Epithelial cell of proximal tubule (primary cell): ENCODE measurements around the gene ZBBX. TPM values are rescaled to one million over a fixed set of nuclear protein-coding genes. Genes with fewer than 3 reads are reported as not detected.
A peak's percentile ranks its signal among the peaks of the same experiment; 100 is the strongest.

ENCODE experiments used
- DNase-seq: peaks from one replicate; pipeline ENCODE4 v3.0.0-alpha.2; 2011; ENCODE audit warnings: low read depth
- H3K4me3 ChIP-seq: 2 replicates; pipeline ENCODE4 v1.5.1; 2011; ENCODE audit warnings: low read depth, mild to moderate bottlenecking, low read length
- total RNA-seq: library from RNA; depleted of rRNA; stranded (reverse); fragments of >200 nt; gene quantifications from 2 replicates; pipeline ENCODE4 v1.2.3, GENCODE V29; 2015
- TF ChIP-seq, protein P1 (sequence below): conservative IDR thresholded peaks from 2 replicates; pipeline ENCODE4 v1.5.1; 2012; ENCODE audit warnings: low read depth, mild to moderate bottlenecking, low read length

The ZBBX gene
- total RNA-seq, 1 donor from 2014 or later, result 0.06 TPM

DNA sequence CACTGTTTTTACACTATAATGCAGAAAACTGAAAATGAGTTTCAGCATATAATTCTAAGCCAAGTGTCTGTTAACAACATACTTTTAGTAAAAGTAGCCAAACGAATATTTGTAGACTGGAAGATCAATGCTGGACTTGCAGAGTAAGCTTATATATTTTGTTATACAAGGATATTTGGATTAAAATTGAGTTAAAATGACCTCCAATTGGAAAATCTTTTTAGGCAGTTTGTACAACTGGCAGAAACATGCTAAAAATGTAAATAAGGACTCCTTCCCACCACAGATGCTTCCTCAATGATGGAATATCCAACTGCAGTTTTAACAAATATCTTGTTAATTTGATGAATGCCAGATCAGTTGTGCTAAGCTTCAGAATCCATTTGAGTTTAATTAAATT lies 25.3 kb downstream of the ZBBX start:
- DNase-seq, result no peak
- TF ChIP-seq, protein P1, sequence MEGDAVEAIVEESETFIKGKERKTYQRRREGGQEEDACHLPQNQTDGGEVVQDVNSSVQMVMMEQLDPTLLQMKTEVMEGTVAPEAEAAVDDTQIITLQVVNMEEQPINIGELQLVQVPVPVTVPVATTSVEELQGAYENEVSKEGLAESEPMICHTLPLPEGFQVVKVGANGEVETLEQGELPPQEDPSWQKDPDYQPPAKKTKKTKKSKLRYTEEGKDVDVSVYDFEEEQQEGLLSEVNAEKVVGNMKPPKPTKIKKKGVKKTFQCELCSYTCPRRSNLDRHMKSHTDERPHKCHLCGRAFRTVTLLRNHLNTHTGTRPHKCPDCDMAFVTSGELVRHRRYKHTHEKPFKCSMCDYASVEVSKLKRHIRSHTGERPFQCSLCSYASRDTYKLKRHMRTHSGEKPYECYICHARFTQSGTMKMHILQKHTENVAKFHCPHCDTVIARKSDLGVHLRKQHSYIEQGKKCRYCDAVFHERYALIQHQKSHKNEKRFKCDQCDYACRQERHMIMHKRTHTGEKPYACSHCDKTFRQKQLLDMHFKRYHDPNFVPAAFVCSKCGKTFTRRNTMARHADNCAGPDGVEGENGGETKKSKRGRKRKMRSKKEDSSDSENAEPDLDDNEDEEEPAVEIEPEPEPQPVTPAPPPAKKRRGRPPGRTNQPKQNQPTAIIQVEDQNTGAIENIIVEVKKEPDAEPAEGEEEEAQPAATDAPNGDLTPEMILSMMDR, result no peak
- no peak overlapping the region for H3K4me3 ChIP-seq

GRCh38 chr3:167350245-167350862 lies 29.7 kb downstream of the ZBBX start:
- DNase-seq, result peak; percentile 1
- TF ChIP-seq, protein P1, result peak; percentile 78
- no peak overlapping the region for H3K4me3 ChIP-seq

DNA sequence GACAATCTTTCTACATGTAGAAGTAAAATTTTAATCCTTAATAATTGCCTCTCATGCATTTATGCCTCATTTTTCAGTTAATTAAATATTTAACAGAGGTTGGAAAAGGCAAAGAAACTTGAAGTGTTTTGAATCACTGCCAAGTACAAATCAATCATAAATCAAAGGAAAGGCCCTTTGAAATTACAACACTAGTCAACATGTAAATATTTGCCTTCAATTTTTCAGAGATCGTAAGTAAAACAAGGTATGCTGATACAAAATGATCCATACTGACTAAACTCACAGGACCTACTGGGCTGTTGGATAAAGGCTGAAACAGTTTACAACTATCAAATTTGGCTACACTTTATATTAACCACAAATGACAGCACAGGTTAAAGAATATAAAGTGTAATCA lies 33.9 kb downstream of the ZBBX start:
- H3K4me3 ChIP-seq, result no peak overlapping the region
- TF ChIP-seq, protein P1, result no peak
- no peak for DNase-seq

DNA sequence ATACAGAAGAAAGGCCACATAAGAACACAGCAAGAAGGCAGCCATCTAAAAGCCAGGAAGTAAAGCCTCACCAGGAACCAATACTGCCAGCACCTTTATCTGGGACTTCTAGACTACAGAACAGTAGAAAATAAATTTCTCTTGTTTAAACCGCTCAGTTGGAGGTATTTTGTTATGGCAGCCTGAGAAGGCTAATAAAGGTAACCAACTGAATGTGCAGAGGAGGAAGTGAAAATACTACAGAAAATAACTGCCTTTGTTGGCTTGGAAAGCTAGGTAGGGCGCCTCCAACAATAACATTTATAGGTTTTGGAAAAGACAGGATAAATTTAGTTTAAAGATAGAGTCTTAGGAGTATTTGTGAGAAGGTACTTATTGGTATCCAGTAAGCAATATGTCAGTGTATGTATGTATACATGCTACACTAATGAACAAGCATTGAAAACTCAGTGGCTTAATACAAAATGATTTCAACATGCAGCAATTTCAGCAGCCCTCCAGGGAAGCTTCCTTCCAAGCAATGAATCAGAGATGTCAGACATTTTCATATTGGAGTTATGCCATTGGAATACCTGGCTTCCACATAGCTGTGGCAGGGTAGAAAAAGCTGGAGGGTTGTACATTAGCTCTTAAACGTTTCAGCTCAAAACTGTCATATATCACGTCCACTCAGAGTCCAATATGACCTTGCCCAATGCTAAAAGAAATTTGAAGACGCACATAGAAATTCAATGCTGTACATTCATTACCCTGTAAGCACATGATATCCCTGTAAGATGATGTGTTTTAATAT lies 48.9 kb downstream of the ZBBX start:
- DNase-seq, result no peak
- no peak overlapping the region for H3K4me3 ChIP-seq
- TF ChIP-seq, protein P1, result no peak

- no peak overlapping the region for H3K4me3 ChIP-seq
- DNase-seq, result no peak
- TF ChIP-seq, protein P1, result no peak
Measured at GRCh38 chr3:167323572-167323971, 56.5 kb downstream of the ZBBX start.

- H3K4me3 ChIP-seq, result no peak overlapping the region
- TF ChIP-seq, protein P1, result no peak
- no peak for DNase-seq
Measured at GRCh38 chr3:167318996-167319615, 61.0 kb downstream of the ZBBX start.
